Effector memory CD4-positive, alpha-beta T cell (primary cell): ENCODE data around the gene GIT1.

Experiments used
- DNase-seq, 3 donors: peaks; one replicate each; pipeline ENCODE4 v3.0.0-alpha.2; 2020
- H3K27ac ChIP-seq: 2 replicates; pipeline ENCODE4 v1.7.0; 2013; ENCODE audit warnings: mild to moderate bottlenecking, low read length, moderate library complexity; ENCODE audit not compliant: insufficient read depth, poor library complexity, severe bottlenecking
- H3K27me3 ChIP-seq: replicated peaks from 2 replicates; pipeline ENCODE4 v1.7.0; 2013; ENCODE audit warnings: mild to moderate bottlenecking, low read length; ENCODE audit not compliant: insufficient read depth, control insufficient read depth, poor library complexity, severe bottlenecking
- H3K36me3 ChIP-seq: 2 replicates; pipeline ENCODE4 v1.7.0; 2013; ENCODE audit warnings: mild to moderate bottlenecking, low read length, moderate library complexity; ENCODE audit not compliant: control insufficient read depth, insufficient read depth
- H3K4me1 ChIP-seq: 2 replicates; pipeline ENCODE4 v1.7.0; 2013; ENCODE audit warnings: low read length, mild to moderate bottlenecking; ENCODE audit not compliant: control insufficient read depth, insufficient read depth, poor library complexity, severe bottlenecking
- H3K4me3 ChIP-seq: 2 replicates; pipeline ENCODE4 v1.7.0; 2013; ENCODE audit warnings: low read length, low read depth, mild to moderate bottlenecking; ENCODE audit not compliant: insufficient read depth, poor library complexity, severe bottlenecking
- H3K9me3 ChIP-seq: 2 replicates; pipeline ENCODE4 v1.7.0; 2013; ENCODE audit warnings: mild to moderate bottlenecking, low read length, moderate library complexity; ENCODE audit not compliant: control insufficient read depth

GIT1 gene

GRCh38 chr17:29557085-29557738, 32.2 kb downstream of the GIT1 start:
- Histone ChIP-seq H3K27ac (no peak overlapping the region), H3K4me3 (no peak overlapping the region), H3K36me3 (no peaks in the 10 kb centered on the region), H3K9me3 (no peaks in the 10 kb centered on the region), H3K4me1 (no peaks in the 10 kb centered on the region), H3K27me3 (no peaks in the 10 kb centered on the region)
- DNase-seq, result no peak

GRCh38 chr17:29555840-29556239, 33.6 kb downstream of the GIT1 start:
- Histone ChIP-seq H3K4me1 (no peaks in the 10 kb centered on the region), H3K36me3 (no peaks in the 10 kb centered on the region), H3K27me3 (no peaks in the 10 kb centered on the region), H3K9me3 (no peaks in the 10 kb centered on the region), H3K27ac (no peak overlapping the region), H3K4me3 (no peak overlapping the region)
- no peak for DNase-seq

- no peak overlapping the region for H3K27ac ChIP-seq
- no peak for DNase-seq
- no peaks in the 10 kb centered on the region for H3K27me3 ChIP-seq
These were observed 40.1 kb downstream of the GIT1 start for GRCh38 chr17:29549177-29549923.

GRCh38 chr17:29546830-29547229, 42.6 kb downstream of the GIT1 start:
- DNase-seq, result no peak
- H3K27me3 ChIP-seq, result no peaks in the 10 kb centered on the region
- no peaks in the 10 kb centered on the region for H3K9me3 ChIP-seq
- no peak overlapping the region for H3K27ac ChIP-seq
- no peak overlapping the region for H3K4me3 ChIP-seq
- peaks cover 21% of the 10 kb centered on the region for H3K36me3 ChIP-seq
- H3K4me1 ChIP-seq, result no peaks in the 10 kb centered on the region

More at GRCh38 chr17:29549177-29549923, 40.1 kb downstream of the GIT1 start:
- Histone ChIP-seq H3K36me3 (peaks cover 4% of the 10 kb centered on the region), H3K9me3 (no peaks in the 10 kb centered on the region), H3K4me1 (no peaks in the 10 kb centered on the region), H3K4me3 (no peak overlapping the region)

- Histone ChIP-seq H3K9me3 (no peaks in the 10 kb centered on the region), H3K27ac (no peak overlapping the region), H3K27me3 (no peaks in the 10 kb centered on the region), H3K36me3 (peaks cover 21% of the 10 kb centered on the region), H3K4me3 (no peak overlapping the region), H3K4me1 (no peaks in the 10 kb centered on the region)
- no peak for DNase-seq
These were observed 43.4 kb downstream of the GIT1 start for GRCh38 chr17:29546085-29546484.

- Histone ChIP-seq H3K27me3 (no peaks in the 10 kb centered on the region), H3K9me3 (no peaks in the 10 kb centered on the region), H3K36me3 (peaks cover 21% of the 10 kb centered on the region), H3K4me1 (no peaks in the 10 kb centered on the region), H3K27ac (no peak overlapping the region), H3K4me3 (no peak overlapping the region)
- DNase-seq, result no peak
These were observed 45.4 kb downstream of the GIT1 start for GRCh38 chr17:29544066-29544465.

GRCh38 chr17:29533976-29534375, 55.5 kb downstream of the GIT1 start:
- Histone ChIP-seq H3K4me1 (no peaks in the 10 kb centered on the region), H3K4me3 (no peak overlapping the region), H3K9me3 (no peaks in the 10 kb centered on the region), H3K36me3 (peaks cover 24% of the 10 kb centered on the region), H3K27ac (no peak overlapping the region), H3K27me3 (no peaks in the 10 kb centered on the region)
- no peak for DNase-seq

GRCh38 chr17:29526322-29526721, 63.1 kb downstream of the GIT1 start:
- Histone ChIP-seq H3K4me3 (no peak overlapping the region), H3K36me3 (peaks cover 18% of the 10 kb centered on the region), H3K4me1 (no peaks in the 10 kb centered on the region), H3K9me3 (no peaks in the 10 kb centered on the region), H3K27me3 (no peaks in the 10 kb centered on the region), H3K27ac (no peak overlapping the region)
- DNase-seq, result no peak

GRCh38 chr17:29524692-29525091, 64.8 kb downstream of the GIT1 start:
- Histone ChIP-seq H3K36me3 (peaks cover 15% of the 10 kb centered on the region), H3K4me1 (no peaks in the 10 kb centered on the region), H3K27me3 (no peaks in the 10 kb centered on the region), H3K27ac (no peak overlapping the region), H3K4me3 (no peak overlapping the region), H3K9me3 (no peaks in the 10 kb centered on the region)
- no peak for DNase-seq
